Colonic mucosa (tissue), 4 donors: ENCODE results near the gene CCDC102B. TPM values are rescaled to one million over a fixed set of nuclear protein-coding genes. Genes with fewer than 3 reads are reported as not detected.
"Not testable (repeated sequence)": the region's sequence is repeated elsewhere in the genome, so short reads cannot be mapped to it uniquely, and the experiment has no call there.

ENCODE experiments used
- DNase-seq: peaks from one replicate; pipeline ENCODE4 v3.0.0-alpha.2; 2020
- H3K27ac ChIP-seq: fragments of 200-600 bp; one replicate; pipeline ENCODE4 v1.8.0; 2021
- H3K27me3 ChIP-seq: fragments of 200-600 bp; one replicate; pipeline ENCODE4 v1.8.0; 2021
- H3K36me3 ChIP-seq: fragments of 200-600 bp; one replicate; pipeline ENCODE4 v1.8.0; 2021
- H3K4me1 ChIP-seq: fragments of 200-600 bp; one replicate; pipeline ENCODE4 v1.8.0; 2021; ENCODE audit warnings: mild to moderate bottlenecking
- H3K4me3 ChIP-seq: fragments of 200-600 bp; one replicate; pipeline ENCODE4 v1.8.0; 2021
- H3K9ac ChIP-seq, 2 donors: one replicate each; pipeline ENCODE4 v1.7.0; 2013; ENCODE audit warnings: control low read depth in 2 of 2, low read depth in 2 of 2, low read length in 2 of 2
- H3K9me3 ChIP-seq: fragments of 200-600 bp; one replicate; pipeline ENCODE4 v1.8.0; 2021
- CTCF ChIP-seq: fragments of 200-600 bp; IDR thresholded peaks from one replicate; pipeline ENCODE4 v1.8.0; 2022; ENCODE audit warnings: antibody characterized with exemption, mild to moderate bottlenecking
- intact Hi-C: fragments of 100-400 bp; cut with DNase I; formaldehyde crosslinking; loops from one replicate; pipeline ENCODE4 v1.14.1; 2022
- total RNA-seq, 2 donors: library from RNA; stranded (reverse); fragmentation: NEBNext Ultra II Directional in 1 of 2; extraction: Animal tissue kit (Norgen Biotek cat#: 25700) in 1 of 2; gene quantifications; one replicate each; pipeline ENCODE4 v1.2.1, GENCODE V29; 2021
- donor health status: healthy.
- donor health status: DM: no; HTN: no; CAD: no.
- donor health status: DM: no; HTN: no; CAD: no.

Gene CCDC102B
- total RNA-seq, 2 donors from 2014 or later: 1.7 to 3.3 TPM

- H3K36me3 ChIP-seq: no peaks in the 10 kb centered on the region
Observed at GRCh38 chr18:68873003-68873402, 75.1 kb downstream of the CCDC102B start.

GRCh38 chr18:68874361-68874760, 76.5 kb downstream of the CCDC102B start:
- no peaks in the 10 kb centered on the region for H3K9me3 ChIP-seq
- no peaks in the 10 kb centered on the region for H3K4me1 ChIP-seq
- intact Hi-C loops: no loop called here
- no peaks in the 10 kb centered on the region for H3K36me3 ChIP-seq
- DNase-seq: no peak
- H3K4me3 ChIP-seq: no peak overlapping the region
- H3K9ac ChIP-seq: no peak overlapping the region
- TF ChIP-seq CTCF: no peak
- H3K27me3 ChIP-seq: no peaks in the 10 kb centered on the region
- H3K27ac ChIP-seq: no peak overlapping the region

More at GRCh38 chr18:68873003-68873402, 75.1 kb downstream of the CCDC102B start:
- H3K9ac ChIP-seq: no peak overlapping the region
- no peaks in the 10 kb centered on the region for H3K9me3 ChIP-seq
- no peaks in the 10 kb centered on the region for H3K27me3 ChIP-seq
- H3K4me3 ChIP-seq: no peak overlapping the region
- TF ChIP-seq CTCF: no peak
- no peak for DNase-seq
- intact Hi-C loops: no loop called here
- no peaks in the 10 kb centered on the region for H3K4me1 ChIP-seq
- H3K27ac ChIP-seq: no peak overlapping the region

GRCh38 chr18:68879947-68880346, 82.1 kb downstream of the CCDC102B start:
- H3K36me3 ChIP-seq, H3K4me1 ChIP-seq, DNase-seq, H3K4me3 ChIP-seq, H3K9ac ChIP-seq, H3K27ac ChIP-seq, H3K9me3 ChIP-seq, H3K27me3 ChIP-seq, intact Hi-C loops: not testable (repeated sequence)

- DNase-seq: no peak
- intact Hi-C loops: no loop called here
Observed at GRCh38 chr18:68887410-68887809, 89.5 kb downstream of the CCDC102B start.

GRCh38 chr18:68893354-68893753, 95.5 kb downstream of the CCDC102B start:
- H3K4me1 ChIP-seq: no peaks in the 10 kb centered on the region
- TF ChIP-seq CTCF: no peak
- no peak overlapping the region for H3K9ac ChIP-seq
- H3K36me3 ChIP-seq: no peaks in the 10 kb centered on the region
- intact Hi-C loops: no loop called here
- no peaks in the 10 kb centered on the region for H3K27me3 ChIP-seq
- no peak overlapping the region for H3K27ac ChIP-seq
- H3K4me3 ChIP-seq: no peak overlapping the region
- no peaks in the 10 kb centered on the region for H3K9me3 ChIP-seq
- DNase-seq: no peak

More at GRCh38 chr18:68887410-68887809, 89.5 kb downstream of the CCDC102B start:
- Histone ChIP-seq H3K27me3 (no peaks in the 10 kb centered on the region), H3K4me3 (no peak overlapping the region), H3K27ac (no peak overlapping the region), H3K4me1 (no peaks in the 10 kb centered on the region), H3K36me3 (no peaks in the 10 kb centered on the region), H3K9me3 (no peaks in the 10 kb centered on the region), H3K9ac (no peak overlapping the region)
- TF ChIP-seq CTCF: no peak

GRCh38 chr18:68897286-68897685, 99.4 kb downstream of the CCDC102B start:
- Histone ChIP-seq H3K4me1 (no peaks in the 10 kb centered on the region), H3K9ac (no peak overlapping the region), H3K27me3 (no peaks in the 10 kb centered on the region), H3K9me3 (no peaks in the 10 kb centered on the region), H3K27ac (no peak overlapping the region), H3K4me3 (no peak overlapping the region), H3K36me3 (no peaks in the 10 kb centered on the region)
- TF ChIP-seq CTCF: no peak
- intact Hi-C loops: no loop called here
- no peak for DNase-seq
